ENCODE measurements around the gene RREB1.
"Not testable (repeated sequence)": the region's sequence is repeated elsewhere in the genome, so short reads cannot be mapped to it uniquely, and the experiment has no call there.

The RREB1 gene

GRCh38 chr6:7264686-7265384, 157.1 kb downstream of the RREB1 start (continued):
- TF ChIP-seq PRDM10 (tag by site-specific recombination; IDR thresholded peaks at IDR 0.05): no peak
- TF ChIP-seq, protein P1, sequence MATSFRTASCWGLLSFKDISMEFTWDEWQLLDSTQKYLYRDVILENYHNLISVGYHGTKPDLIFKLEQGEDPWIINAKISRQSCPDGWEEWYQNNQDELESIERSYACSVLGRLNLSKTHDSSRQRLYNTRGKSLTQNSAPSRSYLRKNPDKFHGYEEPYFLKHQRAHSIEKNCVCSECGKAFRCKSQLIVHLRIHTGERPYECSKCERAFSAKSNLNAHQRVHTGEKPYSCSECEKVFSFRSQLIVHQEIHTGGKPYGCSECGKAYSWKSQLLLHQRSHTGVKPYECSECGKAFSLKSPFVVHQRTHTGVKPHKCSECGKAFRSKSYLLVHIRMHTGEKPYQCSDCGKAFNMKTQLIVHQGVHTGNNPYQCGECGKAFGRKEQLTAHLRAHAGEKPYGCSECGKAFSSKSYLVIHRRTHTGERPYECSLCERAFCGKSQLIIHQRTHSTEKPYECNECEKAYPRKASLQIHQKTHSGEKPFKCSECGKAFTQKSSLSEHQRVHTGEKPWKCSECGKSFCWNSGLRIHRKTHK (tag by site-specific recombination; IDR thresholded peaks at IDR 0.05): no peak

DNA sequence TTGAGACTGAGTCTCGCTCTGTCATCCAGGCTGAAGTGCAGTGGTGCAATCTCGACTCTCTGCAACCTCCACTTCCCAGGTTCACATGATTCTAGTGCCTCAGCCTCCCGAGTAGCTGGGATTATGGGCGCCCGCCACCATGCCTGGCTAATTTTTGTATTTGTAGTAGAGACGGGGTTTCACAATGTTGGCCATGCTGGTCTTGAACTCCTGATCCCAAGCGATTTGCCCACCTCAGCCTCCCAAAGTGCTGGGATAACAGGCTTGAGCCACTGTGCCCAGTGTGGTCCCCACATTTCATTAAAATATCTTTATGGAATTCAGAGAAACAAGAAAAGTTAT, 157.6 kb downstream of the RREB1 start:
- H3K9me3 ChIP-seq (ENCODE audit: control insufficient read depth, insufficient read depth, low read depth, low read length); H3K4me3 ChIP-seq (ENCODE audit: low read depth, low read length); H3K27ac ChIP-seq (ENCODE audit: extremely low read depth, low read depth, low read length); POLR2A ChIA-PET; H3K4me1 ChIP-seq (ENCODE audit: control insufficient read depth, insufficient read depth, low read length); H3K36me3 ChIP-seq (ENCODE audit: control insufficient read depth in 2 of 2, insufficient read depth in 1 of 2, low read length in 2 of 2): not testable (repeated sequence)
- CTCF ChIA-PET: interaction anchor here (0.5 to 2.9 kb wide), 4 partner anchors 10 to 569 kb away, joined by 3 to 16 read pairs (median 4); no protein-coding TSS in a partner anchor

DNA sequence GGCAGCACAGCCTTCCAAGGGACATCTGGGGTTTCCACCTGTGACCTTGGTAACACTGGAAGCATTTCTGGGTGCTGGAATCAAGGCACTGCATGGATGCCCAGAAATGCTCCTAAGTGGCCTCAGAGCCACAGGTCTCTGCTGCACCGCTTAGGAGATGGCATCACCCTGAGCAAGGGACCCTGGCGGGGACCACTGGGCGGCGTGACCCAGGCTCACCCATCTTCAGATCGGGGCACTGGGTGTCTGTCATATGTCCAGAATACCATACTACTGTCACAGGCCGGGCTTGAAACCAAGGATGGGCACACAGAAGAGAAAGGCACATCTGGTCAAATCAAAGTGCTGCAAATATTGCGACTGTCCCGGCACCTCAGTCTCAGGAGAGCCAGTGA, 159.3 kb downstream of the RREB1 start:
- ChIA-PET CTCF (interaction anchor here (2.9 kb wide), 1 partner anchor 8 kb away, joined by 16 read pairs; no protein-coding TSS in a partner anchor), POLR2A (no interaction called here)
- Histone ChIP-seq H3K4me1 (ENCODE audit: control insufficient read depth, insufficient read depth, low read length) (no peaks in the 10 kb centered on the region), H3K36me3 (ENCODE audit: control insufficient read depth in 2 of 2, insufficient read depth in 1 of 2, low read length in 2 of 2) (no peaks in the 10 kb centered on the region), H3K27ac (ENCODE audit: extremely low read depth, low read depth, low read length) (no peak overlapping the region), H3K9me3 (ENCODE audit: control insufficient read depth, insufficient read depth, low read depth, low read length) (no peaks in the 10 kb centered on the region), H3K4me3 (ENCODE audit: low read depth, low read length) (no peak overlapping the region)
- TF ChIP-seq GLIS1 (tag by site-specific recombination; IDR thresholded peaks at IDR 0.05): no peak
- no peak for TF ChIP-seq ZBTB20 (tag by site-specific recombination; IDR thresholded peaks at IDR 0.05)

- H3K4me3 ChIP-seq (ENCODE audit: low read depth, low read length): no peak overlapping the region
- ChIA-PET CTCF (interaction anchor here (0.6 to 2.9 kb wide), 3 partner anchors 8 to 299 kb away, joined by 3 to 16 read pairs (median 5); no protein-coding TSS in a partner anchor), POLR2A (no interaction called here)
- no peaks in the 10 kb centered on the region for H3K9me3 ChIP-seq (ENCODE audit: control insufficient read depth, insufficient read depth, low read depth, low read length)
- no peaks in the 10 kb centered on the region for H3K4me1 ChIP-seq (ENCODE audit: control insufficient read depth, insufficient read depth, low read length)
- H3K36me3 ChIP-seq (ENCODE audit: control insufficient read depth in 2 of 2, insufficient read depth in 1 of 2, low read length in 2 of 2): no peaks in the 10 kb centered on the region
- no peak overlapping the region for H3K27ac ChIP-seq (ENCODE audit: extremely low read depth, low read depth, low read length)
- TF ChIP-seq EGR2 (tag by site-specific recombination; IDR thresholded peaks at IDR 0.05; ENCODE audit: low read depth) (peak; percentile 45; the same call in 1 of the 2 replicates), ZNF488 (tag by site-specific recombination; IDR thresholded peaks at IDR 0.05) (no peak), ZSCAN23 (tag by site-specific recombination; IDR thresholded peaks at IDR 0.05) (no peak), ZNF433 (tag by site-specific recombination; IDR thresholded peaks at IDR 0.05; ENCODE audit: low read depth) (no peak), ZNF600 (tag by site-specific recombination; IDR thresholded peaks at IDR 0.05) (0 out of 2 replicates have a peak, but pooled peaks have one; percentile 14), ZNF624 (tag by site-specific recombination; IDR thresholded peaks at IDR 0.05) (no peak), ZIC2 (tag by site-specific recombination; IDR thresholded peaks at IDR 0.05) (0 out of 2 replicates have a peak, but pooled peaks have one; percentile 16), ZBTB17 (tag by site-specific recombination; IDR thresholded peaks at IDR 0.05) (no peak), ZNF664 (tag by site-specific recombination; IDR thresholded peaks at IDR 0.05) (no peak), ZNF223 (tag by site-specific recombination; IDR thresholded peaks at IDR 0.05) (no peak), HOXA7 (CRISPR knock-in tag; IDR thresholded peaks at IDR 0.05; ENCODE audit: borderline replicate concordance) (no peak), ZBTB20 (tag by site-specific recombination; IDR thresholded peaks at IDR 0.05) (peak; percentile 90), ZNF658 (tag by site-specific recombination; IDR thresholded peaks at IDR 0.05) (no peak), GLIS1 (tag by site-specific recombination; IDR thresholded peaks at IDR 0.05) (no peak)
- TF ChIP-seq, protein P2, sequence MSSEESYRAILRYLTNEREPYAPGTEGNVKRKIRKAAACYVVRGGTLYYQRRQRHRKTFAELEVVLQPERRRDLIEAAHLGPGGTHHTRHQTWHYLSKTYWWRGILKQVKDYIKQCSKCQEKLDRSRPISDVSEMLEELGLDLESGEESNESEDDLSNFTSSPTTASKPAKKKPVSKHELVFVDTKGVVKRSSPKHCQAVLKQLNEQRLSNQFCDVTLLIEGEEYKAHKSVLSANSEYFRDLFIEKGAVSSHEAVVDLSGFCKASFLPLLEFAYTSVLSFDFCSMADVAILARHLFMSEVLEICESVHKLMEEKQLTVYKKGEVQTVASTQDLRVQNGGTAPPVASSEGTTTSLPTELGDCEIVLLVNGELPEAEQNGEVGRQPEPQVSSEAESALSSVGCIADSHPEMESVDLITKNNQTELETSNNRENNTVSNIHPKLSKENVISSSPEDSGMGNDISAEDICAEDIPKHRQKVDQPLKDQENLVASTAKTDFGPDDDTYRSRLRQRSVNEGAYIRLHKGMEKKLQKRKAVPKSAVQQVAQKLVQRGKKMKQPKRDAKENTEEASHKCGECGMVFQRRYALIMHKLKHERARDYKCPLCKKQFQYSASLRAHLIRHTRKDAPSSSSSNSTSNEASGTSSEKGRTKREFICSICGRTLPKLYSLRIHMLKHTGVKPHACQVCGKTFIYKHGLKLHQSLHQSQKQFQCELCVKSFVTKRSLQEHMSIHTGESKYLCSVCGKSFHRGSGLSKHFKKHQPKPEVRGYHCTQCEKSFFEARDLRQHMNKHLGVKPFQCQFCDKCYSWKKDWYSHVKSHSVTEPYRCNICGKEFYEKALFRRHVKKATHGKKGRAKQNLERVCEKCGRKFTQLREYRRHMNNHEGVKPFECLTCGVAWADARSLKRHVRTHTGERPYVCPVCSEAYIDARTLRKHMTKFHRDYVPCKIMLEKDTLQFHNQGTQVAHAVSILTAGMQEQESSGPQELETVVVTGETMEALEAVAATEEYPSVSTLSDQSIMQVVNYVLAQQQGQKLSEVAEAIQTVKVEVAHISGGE (tag by site-specific recombination; conservative IDR thresholded peaks at IDR 0.05; ENCODE audit: low read depth): no peak
These were observed 159.8 kb downstream of the RREB1 start for GRCh38 chr6:7267466-7268091.
